Embryonic facial prominence (tissue), 1 donor: ENCODE data around the gene FBXL7.

ENCODE experiments used
- DNase-seq: peaks from one replicate; pipeline ENCODE4 v3.0.0-alpha.2; 2016; ENCODE audit errors: extremely low spot score

Gene FBXL7

GRCh38 chr5:15539951-15540350 is 40.0 kb downstream of the FBXL7 start:
- DNase-seq = no peak

GRCh38 chr5:15544039-15544438 is 44.1 kb downstream of the FBXL7 start:
- no peak for DNase-seq

DNA sequence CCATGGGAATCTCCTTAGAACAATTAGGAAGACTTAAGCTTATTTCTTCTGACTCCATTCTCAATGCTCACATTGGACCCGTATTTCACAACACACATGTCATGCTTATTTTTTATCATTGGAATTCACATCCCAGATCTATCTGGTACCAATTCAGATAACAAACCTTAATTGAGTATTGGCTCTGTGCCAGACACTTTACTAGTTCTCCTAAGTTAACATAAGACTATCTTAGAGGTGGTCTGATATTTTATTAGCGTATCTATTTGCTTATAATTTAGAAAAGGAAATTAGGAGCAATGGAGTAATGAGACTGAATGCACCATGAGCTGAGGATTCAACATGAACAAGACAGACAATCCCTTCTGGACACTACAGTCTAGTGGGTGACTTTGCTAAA is 45.1 kb downstream of the FBXL7 start:
- DNase-seq = no peak

DNA sequence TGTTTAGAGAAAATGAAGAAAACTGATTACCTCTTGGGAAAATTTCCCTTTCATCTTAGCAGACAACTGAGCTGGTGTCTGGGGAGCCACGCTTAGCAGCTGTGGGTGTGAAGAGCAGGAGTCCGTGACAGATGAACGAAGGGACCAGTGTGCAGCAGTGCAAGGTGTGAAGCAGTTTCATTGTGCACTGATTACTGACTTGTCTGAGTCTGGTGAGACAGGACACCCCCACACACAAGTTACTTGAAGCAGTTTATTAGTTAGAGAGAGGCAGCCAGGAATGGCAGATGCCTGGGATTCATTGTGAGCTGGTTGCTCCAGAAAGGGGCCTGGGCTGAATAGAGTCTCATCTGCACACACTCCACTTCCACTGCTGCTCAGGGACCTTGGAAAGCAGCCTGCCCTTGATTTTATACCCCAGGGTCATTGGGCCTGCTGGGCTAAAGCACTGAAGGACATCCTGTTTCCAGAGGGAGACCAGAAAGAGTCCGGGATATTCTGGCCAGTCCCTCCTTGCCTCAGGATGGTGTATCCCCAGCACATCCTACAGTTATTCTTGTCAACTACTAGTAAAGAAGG is 47.4 kb downstream of the FBXL7 start:
- no peak for DNase-seq

DNA sequence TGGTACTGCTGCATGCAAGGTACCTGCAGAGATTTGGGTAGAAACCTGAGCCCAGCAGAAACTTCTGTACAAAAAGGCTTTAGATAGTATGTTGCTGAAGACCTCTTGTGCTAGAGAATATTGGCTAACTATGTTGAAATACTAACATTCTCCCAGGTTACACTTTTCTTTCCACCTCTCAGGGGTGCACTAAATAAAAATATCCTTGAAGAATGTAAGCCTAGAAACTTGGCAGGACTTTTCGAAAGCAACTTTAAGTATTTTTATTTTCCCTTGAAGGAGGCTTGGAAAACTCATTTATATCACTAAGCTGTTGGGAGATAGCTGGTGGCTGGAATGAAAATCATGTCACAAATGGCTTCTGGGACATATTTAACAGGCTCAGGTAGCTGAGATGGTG is 50.0 kb downstream of the FBXL7 start:
- DNase-seq = no peak

GRCh38 chr5:15550502-15551112 is 50.6 kb downstream of the FBXL7 start:
- no peak for DNase-seq

DNA sequence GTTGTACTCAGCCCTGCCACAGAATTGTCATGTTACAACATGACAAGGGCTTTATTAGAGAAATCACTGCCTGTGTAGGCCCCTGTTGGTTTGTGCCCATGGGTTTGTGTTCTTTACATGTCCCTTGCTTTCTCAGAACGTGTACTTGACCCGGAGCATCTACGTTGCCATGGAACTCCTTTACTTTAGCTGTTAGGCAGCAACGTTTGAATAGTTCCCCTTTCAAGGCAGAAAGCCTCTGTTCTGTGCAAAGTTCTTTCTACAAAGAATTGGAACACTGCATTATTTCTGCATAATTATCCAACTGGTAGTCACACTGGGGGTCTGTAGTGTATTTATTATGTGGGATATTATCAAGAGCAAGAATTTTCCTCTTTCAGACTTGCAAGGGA is 51.1 kb downstream of the FBXL7 start:
- no peak for DNase-seq

- DNase-seq = no peak
These were observed 54.6 kb downstream of the FBXL7 start for GRCh38 chr5:15554542-15554941.

- DNase-seq = no peak
These were observed 55.2 kb downstream of the FBXL7 start for GRCh38 chr5:15555176-15555575.

- no peak for DNase-seq
These were observed 58.3 kb downstream of the FBXL7 start for GRCh38 chr5:15558240-15558639.

GRCh38 chr5:15558681-15559080 is 58.7 kb downstream of the FBXL7 start:
- DNase-seq = no peak

DNA sequence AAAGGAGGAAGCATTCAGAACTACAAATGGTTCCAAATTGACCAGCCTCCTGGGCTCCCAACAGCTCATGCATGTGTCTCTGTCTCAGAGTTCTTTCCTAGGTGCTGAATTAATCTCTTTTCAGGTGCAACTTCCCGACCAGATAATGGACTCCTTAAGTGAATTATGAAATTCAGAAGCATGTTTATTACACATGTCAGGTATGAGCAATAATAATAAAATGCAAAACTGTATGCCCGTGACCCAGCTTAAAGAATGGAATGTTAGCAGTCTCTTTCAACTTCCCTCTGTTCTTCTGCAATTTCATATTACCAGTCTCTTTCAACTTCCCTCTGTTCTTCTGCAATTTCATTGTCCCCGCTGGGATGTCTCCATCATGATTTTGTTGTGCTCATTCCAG is 60.4 kb downstream of the FBXL7 start:
- DNase-seq = no peak

- no peak for DNase-seq
These were observed 64.5 kb downstream of the FBXL7 start for GRCh38 chr5:15564523-15564922.

GRCh38 chr5:15564957-15565356 is 65.0 kb downstream of the FBXL7 start:
- DNase-seq = no peak

DNA sequence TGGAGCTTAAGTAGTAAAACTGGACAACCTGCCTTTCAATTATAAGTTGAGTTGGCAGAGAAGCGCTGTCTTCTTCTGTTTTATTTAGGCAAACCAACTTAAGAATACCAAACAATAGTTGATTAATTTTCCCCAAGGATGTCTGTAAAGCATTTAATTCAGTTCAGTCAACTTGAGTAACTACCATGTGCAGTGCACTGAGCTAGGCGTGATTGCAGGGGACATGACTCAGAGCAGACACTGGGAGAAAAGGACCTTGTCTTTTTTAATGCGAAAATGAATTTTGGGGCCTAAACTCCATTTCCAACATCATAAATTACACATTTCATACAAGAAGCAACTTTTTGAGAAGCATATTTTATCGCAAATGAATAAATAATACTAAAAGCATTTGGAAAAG is 66.3 kb downstream of the FBXL7 start:
- no peak for DNase-seq

DNA sequence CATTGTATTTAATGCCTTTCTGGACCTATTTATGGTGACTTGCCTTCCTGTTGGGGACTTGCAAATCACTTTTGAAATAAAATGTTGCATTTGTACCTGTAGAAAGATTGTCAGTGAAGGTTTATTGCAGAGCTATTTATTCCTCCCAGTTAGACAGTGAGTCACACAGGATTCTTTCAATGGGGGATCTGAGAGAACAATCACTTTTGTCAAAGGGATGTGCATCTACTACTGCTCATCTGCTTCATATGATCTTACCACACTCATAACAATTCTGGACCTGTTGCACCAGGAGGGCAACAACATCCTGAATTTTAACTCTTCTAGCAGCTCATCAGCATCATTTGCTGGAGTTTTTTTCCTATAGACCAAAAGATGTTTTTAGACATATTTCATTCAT is 66.8 kb downstream of the FBXL7 start:
- no peak for DNase-seq

GRCh38 chr5:15570491-15570890 is 70.5 kb downstream of the FBXL7 start:
- DNase-seq = no peak

GRCh38 chr5:15571081-15571480 is 71.1 kb downstream of the FBXL7 start:
- no peak for DNase-seq

GRCh38 chr5:15571618-15572017 is 71.6 kb downstream of the FBXL7 start:
- no peak for DNase-seq

DNA sequence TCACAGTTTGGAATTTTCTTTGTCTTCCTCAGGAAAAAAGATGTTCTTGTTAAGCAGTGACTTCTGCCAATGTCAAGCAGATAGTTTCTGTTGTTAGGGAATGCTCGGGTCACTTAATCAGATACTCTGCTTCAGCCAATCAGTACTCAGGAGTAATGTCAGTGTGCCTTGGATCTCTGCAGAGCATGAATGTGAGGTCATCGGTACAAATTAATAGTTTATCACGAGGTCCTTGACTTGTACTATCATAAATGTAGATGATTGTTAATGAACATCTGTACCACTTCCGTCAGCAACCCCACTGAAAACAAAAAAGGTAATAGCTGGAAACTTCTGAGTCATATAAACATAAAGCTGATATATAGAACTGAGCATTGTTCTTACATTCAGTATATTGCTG is 73.6 kb downstream of the FBXL7 start:
- no peak for DNase-seq

DNA sequence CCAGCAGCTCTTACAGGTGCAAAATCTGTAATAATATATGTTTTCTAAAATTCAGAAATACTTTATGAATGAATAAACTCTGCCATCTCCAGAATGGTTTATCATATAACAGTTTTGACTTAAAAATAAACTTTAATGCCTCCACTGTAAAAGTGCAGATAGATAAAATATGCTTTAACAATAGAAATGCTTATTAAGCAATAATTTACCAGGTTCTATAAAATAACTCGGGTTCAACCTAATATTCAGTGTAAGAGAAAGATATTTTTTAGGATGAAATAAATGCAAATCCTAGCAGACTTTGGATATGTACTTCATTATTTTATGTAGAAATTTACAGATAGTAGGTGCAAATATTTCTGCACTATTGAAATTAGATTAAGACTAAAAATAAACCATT is 74.1 kb downstream of the FBXL7 start:
- DNase-seq = no peak

DNA sequence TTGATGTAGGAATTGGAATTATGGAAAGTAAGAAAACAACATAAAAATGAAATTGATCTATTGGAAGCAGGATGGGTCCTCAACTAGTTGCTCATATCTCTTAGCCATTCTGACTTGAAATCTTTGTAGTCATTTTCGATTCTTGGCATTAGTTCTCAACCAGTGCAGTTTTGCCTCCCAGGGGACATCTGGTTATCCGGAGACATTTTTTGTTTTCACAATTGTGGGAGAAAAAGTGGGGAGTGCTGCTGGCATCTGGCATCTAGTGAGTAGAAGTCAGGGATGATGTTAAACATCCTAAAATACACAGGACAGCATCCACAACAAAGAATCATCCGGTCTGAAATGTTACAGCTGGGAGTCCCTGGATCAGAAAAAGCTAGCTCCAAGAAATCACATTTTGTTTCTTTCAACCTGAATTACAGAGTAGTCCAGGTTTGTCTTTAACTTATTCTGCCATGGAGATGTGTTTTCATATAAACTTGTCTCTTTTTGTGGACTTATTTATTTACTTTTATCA is 74.9 kb downstream of the FBXL7 start:
- DNase-seq = no peak

DNA sequence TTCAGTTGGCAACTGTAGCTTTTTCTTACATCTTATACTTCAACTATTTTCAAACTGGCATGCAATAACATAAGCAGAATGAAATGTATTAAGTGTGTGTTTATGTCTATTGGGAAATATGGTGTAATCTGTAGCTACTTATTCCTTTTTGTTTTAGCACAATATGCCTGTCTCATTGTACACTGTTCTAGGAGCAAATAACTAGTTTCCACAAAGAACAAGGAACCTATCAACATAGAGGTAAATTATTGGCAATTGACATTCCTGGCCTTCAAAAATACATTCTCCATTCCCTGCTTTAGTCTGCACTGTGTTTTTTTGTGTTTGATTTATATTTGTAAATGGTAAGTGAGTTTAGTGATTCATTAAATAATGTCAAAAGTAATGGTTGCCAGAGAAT is 75.7 kb downstream of the FBXL7 start:
- no peak for DNase-seq

DNA sequence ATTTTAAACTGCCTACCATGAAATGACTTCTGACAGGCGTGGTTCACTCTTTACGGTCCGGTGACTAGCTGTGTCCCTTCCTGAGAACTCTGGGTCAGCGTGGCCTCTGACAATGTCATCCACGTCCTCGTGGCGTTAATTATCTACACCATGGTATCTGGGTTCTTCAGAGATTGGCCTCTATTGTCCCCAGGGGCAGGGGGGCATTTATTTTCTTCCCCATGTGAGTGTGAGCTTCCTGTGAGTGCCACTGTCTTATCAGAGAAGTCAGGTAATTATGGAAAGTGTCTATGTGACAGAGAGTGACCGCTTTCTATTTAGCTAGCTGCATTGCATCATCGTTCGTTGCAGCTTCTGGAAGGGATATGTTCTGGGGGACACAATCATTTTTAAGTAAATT is 77.2 kb downstream of the FBXL7 start:
- DNase-seq = no peak
